ENCODE data around the gene CACNA2D3.

- TF ChIP-seq POLR2AphosphoS5 (IDR thresholded peaks at IDR 0.05) (no peak), CTCF (IDR thresholded peaks at IDR 0.05) (no peak)
These were observed 391.7 kb downstream of the CACNA2D3 start for GRCh38 chr3:54514006-54514405.
